H1 (cell line): Measurements from ENCODE around the gene SLIT3. TPM values are rescaled to one million over a fixed set of nuclear protein-coding genes. Genes with fewer than 3 reads are reported as not detected.

Source experiments
- CTCF ChIA-PET: fragments of 300-600 bp; sonication (Branson Sonifier 250); formaldehyde crosslinking; loops from one replicate; lab custom pipeline; 2021; ENCODE audit not compliant: partially characterized antibody; lab: Charles Lee
- POLR2A ChIA-PET: fragments of 300-600 bp; sonication (Branson Sonifier 250); formaldehyde crosslinking; loops from one replicate; lab custom pipeline; 2021; ENCODE audit warnings: inconsistent platforms; ENCODE audit not compliant: partially characterized antibody; lab: Charles Lee
- DNase-seq, 2 experiments: peaks; one replicate each; pipeline versions ENCODE4 v3.0.0 to v3.0.0-alpha.2; 2010 to 2022; ENCODE audit warnings: low spot score in 2 of 2, low read depth in 1 of 2, mixed read lengths in 1 of 2
- FAIRE-seq: peaks from 2 replicates; lab custom pipeline; 2011; peaks lifted over from hg19 to GRCh38; lab: Jason Lieb, UNC
- H2AFZ ChIP-seq: 2 replicates; pipeline ENCODE4 v1.8.1; 2012; ENCODE audit warnings: low read length, inconsistent platforms
- H2AK5ac ChIP-seq: 2 replicates; pipeline ENCODE4 v1.6.1; 2013; ENCODE audit warnings: low read depth, low read length
- H2BK120ac ChIP-seq: replicated peaks from 2 replicates; pipeline ENCODE3; 2013; ENCODE audit warnings: low read depth, low read length, inconsistent platforms
- H2BK12ac ChIP-seq: 2 replicates; pipeline ENCODE4 v1.6.1; 2013; ENCODE audit warnings: low read depth, low read length
- H2BK15ac ChIP-seq: 2 replicates; pipeline ENCODE4 v1.6.1; 2013; ENCODE audit warnings: low read length
- H2BK20ac ChIP-seq: 2 replicates; pipeline ENCODE4 v1.6.1; 2013; ENCODE audit warnings: low read length
- H2BK5ac ChIP-seq: 2 replicates; pipeline ENCODE4 v1.6.1; 2013; ENCODE audit warnings: low read depth, low read length
- H3K14ac ChIP-seq: 2 replicates; pipeline ENCODE4 v1.6.1; 2013; ENCODE audit warnings: inconsistent platforms; ENCODE audit not compliant: insufficient read length
- H3K18ac ChIP-seq: 2 replicates; pipeline ENCODE4 v1.6.1; 2013; ENCODE audit warnings: low read length; ENCODE audit errors: extremely low read depth
- H3K23ac ChIP-seq: 2 replicates; pipeline ENCODE4 v1.6.1; 2013; ENCODE audit warnings: inconsistent platforms; ENCODE audit not compliant: insufficient read length
- H3K23me2 ChIP-seq: 2 replicates; pipeline ENCODE4 v1.6.1; 2013; ENCODE audit warnings: low read depth, low read length
- H3K27ac ChIP-seq: 2 replicates; pipeline ENCODE4 v1.6.1; 2011; ENCODE audit warnings: low read depth, low read length, inconsistent platforms
- H3K27me3 ChIP-seq, 4 experiments: replicated peaks in 1 of 4; 1 replicate in 1 of 4; 2 replicates in 3 of 4; pipeline versions ENCODE4 v1.6.1 to v1.8.1; 2011 to 2013; ENCODE audit warnings: low read length in 3 of 4, mild to moderate bottlenecking in 3 of 4, inconsistent platforms in 2 of 4, mixed read lengths in 2 of 4, moderate library complexity in 1 of 4; ENCODE audit not compliant: control insufficient read depth in 3 of 4, insufficient read depth in 3 of 4; ENCODE audit errors: extremely low read depth in 1 of 4
- H3K36me3 ChIP-seq, 4 experiments: 2 replicates each; pipeline versions ENCODE4 v1.6.1 to v1.8.1; 2011 to 2013; ENCODE audit warnings: mild to moderate bottlenecking in 4 of 4, low read length in 3 of 4, moderate library complexity in 2 of 4, control low read depth in 1 of 4, inconsistent platforms in 1 of 4; ENCODE audit not compliant: insufficient read depth in 4 of 4, control insufficient read depth in 2 of 4
- H3K4ac ChIP-seq: replicated peaks from 2 replicates; pipeline ENCODE3; 2013; ENCODE audit warnings: low read length, low read depth, mixed read lengths, inconsistent platforms; ENCODE audit not compliant: insufficient read length
- H3K4me1 ChIP-seq, 4 experiments: replicated peaks in 1 of 4; 1 replicate in 1 of 4; 2 replicates in 3 of 4; pipeline versions ENCODE4 v1.6.1 to v1.8.1; 2011 to 2013; ENCODE audit warnings: low read length in 3 of 4, inconsistent platforms in 2 of 4, mixed read lengths in 1 of 4; ENCODE audit not compliant: insufficient read depth in 4 of 4, control insufficient read depth in 3 of 4
- H3K4me2 ChIP-seq, 2 experiments: 2 replicates each; pipeline versions ENCODE4 v1.6.1 to v1.8.1; 2011 to 2013; ENCODE audit warnings: low read depth in 2 of 2, low read length in 2 of 2, control low read depth in 1 of 2, inconsistent platforms in 1 of 2, mild to moderate bottlenecking in 1 of 2; ENCODE audit not compliant: insufficient read depth in 1 of 2
- H3K4me3 ChIP-seq, 4 experiments: fragments of 200-600, 300-600 bp in 1 of 4; sonication (generic), shearing (Covaris generic), sonication (Bioruptor Twin) in 1 of 4; 2 replicates each; pipeline versions ENCODE4 v1.5.1 to v1.8.1; 2011 to 2016; ENCODE audit warnings: low read length in 4 of 4, low read depth in 3 of 4, control low read depth in 2 of 4, inconsistent platforms in 2 of 4, mild to moderate bottlenecking in 2 of 4, mixed read lengths in 1 of 4, moderate library complexity in 1 of 4; ENCODE audit not compliant: insufficient read depth in 2 of 4; ENCODE audit errors: extremely low read depth in 1 of 4
- H3K56ac ChIP-seq: replicated peaks from 2 replicates; pipeline ENCODE3; 2013; ENCODE audit warnings: low read depth, mild to moderate bottlenecking, mixed read lengths, low read length, inconsistent platforms; ENCODE audit not compliant: insufficient read length
- H3K79me1 ChIP-seq: 2 replicates; pipeline ENCODE4 v1.6.1; 2013; ENCODE audit warnings: low read depth, low read length, control low read depth
- H3K79me2 ChIP-seq, 2 experiments: 2 replicates each; pipeline versions ENCODE4 v1.6.1 to v1.8.1; 2012 to 2013; ENCODE audit warnings: low read length in 2 of 2, mild to moderate bottlenecking in 2 of 2, inconsistent platforms in 1 of 2; ENCODE audit not compliant: insufficient read depth in 2 of 2, control insufficient read depth in 1 of 2
- H3K9ac ChIP-seq, 4 experiments: replicated peaks in 1 of 4; 1 replicate in 1 of 4; 2 replicates in 3 of 4; pipeline versions ENCODE4 v1.6.1 to v1.8.1; 2011 to 2013; ENCODE audit warnings: low read depth in 3 of 4, low read length in 3 of 4, control low read depth in 2 of 4, mild to moderate bottlenecking in 2 of 4, moderate library complexity in 2 of 4, inconsistent platforms in 1 of 4; ENCODE audit errors: extremely low read depth in 1 of 4
- H3K9me3 ChIP-seq, 2 experiments: 2 replicates each; pipeline versions ENCODE4 v1.6.1 to v1.8.1; 2012 to 2013; ENCODE audit warnings: mild to moderate bottlenecking in 2 of 2, moderate library complexity in 2 of 2, control low read depth in 1 of 2, inconsistent platforms in 1 of 2, low read depth in 1 of 2, low read length in 1 of 2, mixed read lengths in 1 of 2; ENCODE audit not compliant: insufficient read depth in 2 of 2
- H4K20me1 ChIP-seq, 2 experiments: replicated peaks in 1 of 2; 2 replicates each; pipeline versions ENCODE3 to v1.8.1; 2011 to 2013; ENCODE audit warnings: inconsistent platforms in 2 of 2, low read length in 2 of 2, mild to moderate bottlenecking in 1 of 2; ENCODE audit not compliant: insufficient read depth in 2 of 2, control insufficient read depth in 1 of 2
- H4K5ac ChIP-seq: 2 replicates; pipeline ENCODE4 v1.6.1; 2013; ENCODE audit warnings: low read length, low read depth, mixed read lengths, inconsistent platforms; ENCODE audit not compliant: insufficient read length
- H4K8ac ChIP-seq: 2 replicates; pipeline ENCODE4 v1.8.0; 2013; ENCODE audit warnings: mild to moderate bottlenecking, moderate library complexity, low read length, inconsistent platforms; ENCODE audit not compliant: insufficient read depth; ENCODE audit errors: extremely low read depth
- H4K91ac ChIP-seq: replicated peaks from 2 replicates; pipeline ENCODE3; 2013; ENCODE audit warnings: low read length, mixed read lengths, inconsistent platforms; ENCODE audit not compliant: insufficient read length
- RAD21 ChIP-seq, 2 experiments: IDR thresholded peaks in 1 of 2; conservative IDR thresholded peaks in 1 of 2; 2 replicates each; pipeline ENCODE4 v1.6.1; 2011; ENCODE audit warnings: low read depth in 2 of 2, low read length in 2 of 2, improper control_type of control experiment in 1 of 2, inconsistent platforms in 1 of 2, mild to moderate bottlenecking in 1 of 2, moderate library complexity in 1 of 2
- YY1 ChIP-seq: IDR thresholded peaks from 2 replicates; pipeline ENCODE4 v1.6.1; 2011; ENCODE audit warnings: low read depth, mild to moderate bottlenecking, low read length
- WGBS, 2 experiments: shearing (Covaris generic) in 1 of 2; methylation state at CpG; one replicate each; pipeline versions ENCODE4 v1.1.6 to v1.1.7; 2013 to 2015; ENCODE audit warnings: low lambda C conversion rate in 2 of 2, mixed read lengths in 2 of 2, inconsistent platforms in 1 of 2, low coverage in 1 of 2, missing lambda C conversion rate in 1 of 2; ENCODE audit not compliant: insufficient replicate concordance in 2 of 2, insufficient coverage in 1 of 2, insufficient read length in 1 of 2; ENCODE audit errors: extremely low coverage in 1 of 2, missing lambda C conversion rate in 1 of 2; 5-methylcytosine and 5-hydroxymethylcytosine counted together
- polyA plus RNA-seq, 7 experiments: library from polyadenylated mRNA; depleted of rRNA in 3 of 7; stranded (reverse) in 5 of 7; unstranded in 2 of 7; fragments of >200 nt in 5 of 7; fragments of 200-250 nt in 2 of 7; gene quantifications; 1 replicate in 5 of 7; 2 replicates in 1 of 7; 4 replicates in 1 of 7; pipeline versions ENCODE4 v1.2.1 to v1.2.3, GENCODE V29; 2011 to 2013; ENCODE audit warnings: missing spikeins in 2 of 7, mixed read lengths in 2 of 7
- total RNA-seq: library from RNA; stranded (reverse); fragmentation: NEBNext Ultra II Directional; extraction: Animal tissue kit (Norgen Biotek cat#: 25700); gene quantifications from 2 replicates; pipeline ENCODE4 v1.2.1, GENCODE V29; 2021

The SLIT3 gene
- total and polyA plus RNA-seq, 2 of the 8 experiments (the other 6 are each of a cell fraction or from before 2014, with no cell fraction given), result 1.1 to 1.2 TPM

GRCh38 chr5:168848569-168848968 is 452.4 kb downstream of the SLIT3 start:
- no peak overlapping the region for H4K8ac ChIP-seq
- no peak overlapping the region for H2BK12ac ChIP-seq
- no peak overlapping the region for H3K14ac ChIP-seq
- no peak overlapping the region for H3K4me2 ChIP-seq
- no peak overlapping the region for H2BK15ac ChIP-seq
- CTCF ChIA-PET, result interaction anchor here (0.5 to 2.4 kb wide), 3 partner anchors 10 to 288 kb away, joined by 3 to 10 read pairs (median 3); no protein-coding TSS in a partner anchor
- H3K56ac ChIP-seq, result no peak overlapping the region
- no peak for DNase-seq
- no peak overlapping the region for H3K4me3 ChIP-seq
- no peak overlapping the region for H2BK20ac ChIP-seq
- H3K4ac ChIP-seq, result no peak overlapping the region
- no peaks in the 10 kb centered on the region for H3K27me3 ChIP-seq
- H3K36me3 ChIP-seq, result no peaks in the 10 kb centered on the region
- no peak overlapping the region for H2AK5ac ChIP-seq
- H4K20me1 ChIP-seq, result no peaks in the 10 kb centered on the region
- H4K5ac ChIP-seq, result no peak overlapping the region
- no peaks in the 10 kb centered on the region for H3K23me2 ChIP-seq
- TF ChIP-seq RAD21 (IDR thresholded peaks at IDR 0.05 in 1 of 2, conservative IDR thresholded peaks at IDR 0.05 in 1 of 2; ENCODE audit: low read depth in 2 of 2, low read length in 2 of 2) (no peak), YY1 (no peak)
- TF ChIP-seq, all 59 proteins: peak for 0
- Histone ChIP-seq H2AFZ (no peak overlapping the region), H3K79me1 (no peaks in the 10 kb centered on the region), H3K27ac (no peak overlapping the region), H3K18ac (no peak overlapping the region), H3K4me1 (peaks cover 0 to 2% (median 0%) of the 10 kb centered on the region in 4 experiments; a peak in 1 of 7 replicates), H4K91ac (no peak overlapping the region), H2BK5ac (no peak overlapping the region), H2BK120ac (no peak overlapping the region), H3K9me3 (no peaks in the 10 kb centered on the region; a peak in 1 of 4 replicates), H3K23ac (no peak overlapping the region), H3K9ac (no peak overlapping the region), H3K79me2 (no peaks in the 10 kb centered on the region)
- POLR2A ChIA-PET, result no interaction called here
- 87% methylated on average over 8 of the region's 8 CpGs; no CpG with 5 or more reads in 1 of the 2 experiments for whole genome bisulfite sequencing, 2 experiments
- FAIRE-seq, result no peak
